NCI-H524 treated with DMSO at 0.1 percent for 48 hours (cell line): ENCODE data around the gene DCAF8L1.
"Not testable (repeated sequence)": the region's sequence is repeated elsewhere in the genome, so short reads cannot be mapped to it uniquely, and the experiment has no call there.

Source experiments
- DNase-seq: peaks from one replicate; lab custom pipeline; 2025; lab: John Stamatoyannopoulos, UW

The DCAF8L1 gene

DNA sequence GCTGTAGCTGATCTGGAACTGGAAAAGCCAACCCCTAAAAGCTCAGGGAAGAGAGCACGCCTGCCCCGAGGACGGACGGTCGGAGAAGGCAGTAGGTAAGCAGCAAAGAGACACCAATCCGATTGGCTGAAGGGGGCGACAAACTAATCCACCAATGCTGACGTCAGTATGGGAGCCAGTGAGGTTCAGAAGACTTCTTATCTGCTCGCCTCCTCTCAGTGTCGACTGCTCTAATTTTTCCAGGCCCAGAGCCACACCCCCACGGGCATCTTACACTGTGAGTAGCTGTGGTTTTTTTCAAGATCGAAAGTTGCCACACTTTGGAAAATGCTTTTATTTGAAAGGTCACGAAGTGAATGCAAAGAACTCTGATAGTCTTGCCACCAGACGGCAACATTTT, at the start of gene DCAF8L1:
TSS of gene DCAF8L1 (minus strand) at position 101 of the 400 bp plus-strand sequence. CDS start 115 bp downstream, outside the sequence.
- no peak for DNase-seq

DNA sequence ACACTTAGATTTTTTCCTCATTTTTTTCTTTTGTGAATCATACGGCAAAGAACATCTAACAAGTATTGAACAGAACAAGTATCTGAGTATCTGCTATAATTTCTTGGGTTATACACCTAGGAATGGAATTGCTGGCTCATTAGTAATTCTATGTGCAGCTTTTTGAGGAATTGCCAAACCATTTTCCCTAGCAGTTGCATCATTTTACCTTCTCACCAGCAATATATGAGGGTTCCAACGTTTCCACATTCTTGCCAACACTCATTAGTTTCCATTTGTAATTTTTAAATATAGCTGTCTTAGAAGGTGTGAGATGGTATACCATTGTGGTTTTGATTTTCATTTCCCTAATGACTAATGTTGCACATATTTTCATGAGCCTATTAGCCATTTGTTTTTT, 41.1 kb upstream of the DCAF8L1 start:
- DNase-seq, result no peak

DNA sequence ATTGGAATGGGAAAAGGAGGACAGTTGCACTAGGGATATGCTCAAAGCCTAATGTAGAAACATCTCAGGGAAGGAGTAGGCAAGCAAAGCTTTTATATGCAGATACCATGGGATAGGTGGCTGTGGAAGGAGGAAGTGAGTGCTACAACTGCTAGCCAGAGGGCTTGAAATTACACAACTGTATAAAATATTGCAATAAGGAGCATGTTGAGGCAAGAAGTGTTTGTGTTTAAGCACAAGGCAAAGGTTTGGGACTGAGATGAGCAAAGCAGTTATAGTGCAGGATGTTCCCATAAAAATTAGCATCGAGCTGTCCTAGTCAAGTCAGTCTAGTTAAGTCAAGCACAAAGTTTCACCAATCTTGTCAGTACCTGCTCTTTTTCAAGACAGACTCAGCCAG, 35.6 kb upstream of the DCAF8L1 start:
- no peak for DNase-seq

DNA sequence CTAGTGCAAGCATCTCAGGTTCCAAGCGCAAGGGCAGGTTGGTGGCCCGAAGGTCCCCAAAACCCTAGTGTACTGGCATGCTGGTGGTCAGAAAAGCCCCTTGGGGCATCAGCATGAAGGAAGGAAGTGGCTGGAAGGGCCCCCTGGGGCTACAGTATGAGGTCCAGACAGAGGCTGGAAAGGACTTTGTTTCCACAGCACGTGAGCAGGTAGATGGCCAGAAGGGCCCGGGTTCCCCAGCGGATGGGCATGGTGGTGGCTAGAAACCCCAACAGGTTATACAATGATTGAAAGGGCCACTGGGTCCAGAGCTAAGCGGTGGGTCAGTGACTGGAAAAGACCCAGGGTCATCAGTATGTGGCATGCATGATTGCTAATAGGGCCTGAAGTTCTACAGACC, 34.7 kb upstream of the DCAF8L1 start:
- no peak for DNase-seq

DNA sequence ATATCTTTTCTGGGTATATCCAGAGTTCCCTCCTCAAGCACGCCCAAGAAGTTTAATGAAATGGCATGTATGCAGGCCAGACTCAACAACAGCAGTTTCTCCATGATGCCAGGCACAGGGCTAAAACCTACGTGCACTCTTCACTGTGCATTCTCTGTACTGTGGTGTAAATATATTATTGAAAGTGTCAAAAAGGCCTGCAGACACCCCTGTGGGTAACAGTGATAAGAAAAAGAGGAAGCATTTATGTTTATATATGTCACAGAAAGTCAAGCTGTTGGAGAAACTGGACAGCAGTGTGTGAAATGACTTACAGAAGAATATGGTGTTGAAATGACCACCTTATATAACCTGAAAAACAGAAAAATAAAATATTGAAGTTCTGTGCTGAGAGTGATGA, 29.6 kb upstream of the DCAF8L1 start:
- DNase-seq, result no peak

DNA sequence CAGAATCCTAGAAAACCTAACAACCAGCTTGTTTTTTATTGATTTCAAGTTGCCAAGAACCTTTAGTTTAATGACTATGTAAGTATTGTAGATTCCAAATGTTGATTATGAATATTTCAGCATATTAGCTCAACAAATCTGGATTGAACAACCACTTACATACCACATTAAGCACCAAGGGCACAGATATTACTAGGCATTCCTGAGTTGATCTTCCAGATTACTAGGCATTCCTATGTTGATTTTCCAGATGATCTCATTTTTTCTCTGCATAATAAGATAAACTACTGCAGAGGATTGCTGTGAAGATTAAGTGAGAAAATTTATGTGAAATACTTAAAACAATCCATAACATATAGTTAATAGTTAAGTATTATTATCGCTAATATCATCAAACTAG, 17.4 kb upstream of the DCAF8L1 start:
- DNase-seq, result no peak

DNA sequence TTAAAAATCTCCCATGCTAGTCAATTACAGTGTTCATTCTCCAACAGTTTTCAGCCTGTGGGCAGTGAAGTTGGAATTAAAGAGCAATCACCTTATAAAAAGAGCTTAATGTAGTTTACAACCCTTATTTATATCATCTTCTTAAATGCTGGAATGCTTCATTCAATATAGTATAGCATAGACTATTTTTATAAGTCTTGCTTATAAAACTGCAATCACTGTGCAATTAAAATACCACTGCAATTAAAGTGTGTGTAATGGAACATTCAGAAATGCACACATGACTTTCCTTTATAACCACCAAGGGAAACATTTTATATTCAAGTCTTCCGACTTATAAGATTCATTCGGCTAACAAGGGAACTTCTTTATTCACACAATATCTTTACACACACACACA, 16.4 kb upstream of the DCAF8L1 start:
- no peak for DNase-seq

DNA sequence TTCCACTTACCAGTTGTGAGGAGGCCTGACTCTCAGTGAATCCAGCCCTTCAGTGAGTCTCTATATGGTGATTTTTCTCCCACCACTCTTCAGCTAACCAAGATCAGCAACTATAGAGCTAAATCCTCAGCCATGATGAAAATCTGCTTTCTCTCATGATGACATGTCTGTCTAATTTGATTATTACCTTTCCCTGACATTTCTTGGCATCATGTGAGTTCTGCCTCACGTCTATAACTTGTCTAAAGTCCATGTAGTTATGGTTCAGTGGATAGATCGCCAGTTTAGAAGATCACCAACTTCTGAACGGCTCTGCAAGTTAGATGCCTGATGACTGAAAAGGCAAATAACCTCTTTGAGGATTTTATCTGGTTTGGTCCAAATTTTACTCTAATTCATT, 14.9 kb upstream of the DCAF8L1 start:
- no peak for DNase-seq

DNA sequence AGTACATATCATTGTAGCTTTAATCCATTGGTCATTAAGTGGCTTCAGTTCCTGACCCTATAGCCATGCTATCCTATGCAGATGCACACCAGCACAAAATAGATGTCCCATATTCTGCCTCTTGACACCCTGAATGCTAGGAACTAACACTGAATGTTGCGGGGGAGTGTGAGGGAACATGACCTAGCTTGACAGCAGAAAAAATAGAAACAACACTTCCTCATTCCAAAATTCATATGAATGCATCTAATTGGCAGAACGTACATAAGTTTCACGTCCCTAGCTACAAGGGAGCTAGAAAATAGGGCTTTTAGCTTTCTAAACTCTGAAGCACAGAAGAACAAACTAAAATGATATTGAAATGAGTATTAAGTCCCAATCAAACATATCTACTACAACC, 14.4 kb upstream of the DCAF8L1 start:
- no peak for DNase-seq

DNA sequence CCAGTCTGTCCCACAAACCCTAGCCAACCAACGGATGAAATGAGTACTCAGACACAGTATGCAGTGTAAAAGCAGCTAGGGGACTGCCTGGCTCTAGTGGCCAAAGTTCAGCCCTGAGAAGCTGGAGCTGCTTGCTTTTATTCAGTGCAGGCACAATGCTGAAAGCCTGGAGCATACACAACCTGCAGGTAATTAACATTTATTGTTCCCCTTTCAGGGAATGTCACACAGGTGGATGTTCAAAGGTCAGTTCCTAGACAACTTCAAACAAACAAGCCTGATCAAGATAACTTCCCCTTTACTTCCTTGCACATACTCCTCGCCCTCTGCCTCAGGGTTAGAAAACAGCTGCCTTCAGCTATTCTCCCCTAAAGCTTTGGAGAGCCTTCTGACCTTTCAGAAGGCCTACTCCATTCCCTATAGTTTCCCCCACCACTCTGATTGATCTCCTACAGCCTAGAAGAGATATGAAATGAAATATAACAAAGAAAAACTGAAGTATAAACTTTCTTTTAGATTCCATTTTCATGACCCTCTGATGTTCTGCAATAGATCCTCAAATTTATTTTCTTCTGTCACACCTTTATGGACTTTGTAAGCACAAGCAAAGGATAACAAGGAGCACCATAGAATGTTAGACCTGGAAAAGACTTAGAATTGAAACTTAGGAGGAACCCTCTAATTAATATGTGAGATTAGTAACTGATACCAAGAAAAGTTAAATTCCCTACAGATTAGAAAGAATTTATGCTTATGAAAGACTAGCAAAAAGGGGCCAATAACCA, 6.8 kb upstream of the DCAF8L1 start:
- no peak for DNase-seq

DNA sequence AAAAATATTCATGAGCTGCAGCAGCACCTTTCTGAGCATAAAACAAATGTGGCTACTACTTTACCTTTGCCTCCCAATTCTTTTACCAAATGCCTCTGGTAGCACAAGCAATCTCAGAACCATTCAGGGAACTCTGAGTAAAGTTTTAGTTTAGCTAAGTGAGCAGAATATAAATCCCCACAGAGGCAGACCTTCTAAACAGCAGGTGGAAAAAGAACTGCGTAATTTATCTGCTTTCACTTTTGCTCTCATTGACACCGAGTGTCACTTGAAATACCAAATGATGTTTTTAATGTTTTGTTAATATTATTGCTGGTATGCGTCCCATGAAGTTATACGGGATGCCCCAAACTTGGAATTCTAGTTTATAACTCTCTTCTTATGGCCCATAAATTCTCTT, 4.3 kb downstream of the DCAF8L1 start:
- DNase-seq, result not testable (repeated sequence)

DNA sequence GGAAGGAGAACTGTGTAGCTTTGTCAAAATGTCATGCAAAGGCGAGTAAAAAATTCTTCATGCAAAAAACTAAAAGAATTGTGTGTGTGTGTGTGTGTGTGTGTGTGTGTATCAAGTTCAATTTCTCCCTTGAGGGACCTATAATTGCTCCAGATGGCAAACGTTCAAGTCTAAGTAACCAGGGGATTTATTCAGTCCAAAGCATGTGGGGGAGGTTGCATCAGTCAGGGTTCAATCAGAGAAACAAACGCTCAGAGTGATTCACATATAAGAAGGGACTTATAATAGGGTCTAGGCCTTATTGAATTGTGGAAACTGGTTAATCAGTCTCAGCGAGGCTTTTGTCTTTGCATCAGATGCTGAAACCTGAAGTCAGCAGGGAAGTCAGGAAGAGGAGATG, 5.0 kb downstream of the DCAF8L1 start:
- DNase-seq, result peak; percentile 68

DNA sequence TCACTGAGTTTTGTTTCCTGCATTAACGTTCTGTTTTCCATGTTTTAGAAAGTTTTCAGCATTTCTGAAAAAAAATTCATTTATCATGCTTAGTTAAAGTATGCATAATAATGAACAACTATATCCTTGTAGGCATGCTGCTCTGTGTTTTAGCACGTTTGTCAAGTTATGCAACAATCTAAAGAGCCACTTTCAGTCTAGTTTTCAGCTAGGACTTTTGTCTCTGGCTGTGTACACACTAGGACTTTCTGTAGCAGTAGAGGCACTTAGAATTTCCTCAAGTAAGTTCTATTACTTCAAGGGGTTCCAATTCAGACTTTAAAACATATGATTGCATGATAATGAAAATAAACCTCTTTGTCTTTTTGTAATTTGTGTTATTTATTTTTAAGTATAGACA, 12.4 kb downstream of the DCAF8L1 start:
- no peak for DNase-seq

DNA sequence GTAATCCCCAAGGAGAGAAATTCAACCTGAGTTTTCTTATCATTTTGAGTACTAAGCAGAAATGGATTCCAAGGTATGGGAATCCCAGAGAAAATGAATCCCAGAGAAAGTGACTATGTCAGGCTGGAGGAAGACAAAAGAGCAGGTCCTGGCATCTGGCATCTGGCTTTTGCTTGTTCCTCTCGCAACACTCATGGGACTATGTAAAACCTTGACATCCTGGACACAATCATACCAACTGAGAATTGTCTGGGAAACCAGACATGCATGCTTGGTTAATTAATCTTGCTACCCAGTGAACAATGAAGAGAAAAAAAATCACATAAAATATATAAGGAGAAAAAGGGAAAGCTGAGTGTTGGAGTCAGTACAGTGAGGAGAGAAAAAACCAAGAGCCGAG, 12.9 kb downstream of the DCAF8L1 start:
- no peak for DNase-seq

DNA sequence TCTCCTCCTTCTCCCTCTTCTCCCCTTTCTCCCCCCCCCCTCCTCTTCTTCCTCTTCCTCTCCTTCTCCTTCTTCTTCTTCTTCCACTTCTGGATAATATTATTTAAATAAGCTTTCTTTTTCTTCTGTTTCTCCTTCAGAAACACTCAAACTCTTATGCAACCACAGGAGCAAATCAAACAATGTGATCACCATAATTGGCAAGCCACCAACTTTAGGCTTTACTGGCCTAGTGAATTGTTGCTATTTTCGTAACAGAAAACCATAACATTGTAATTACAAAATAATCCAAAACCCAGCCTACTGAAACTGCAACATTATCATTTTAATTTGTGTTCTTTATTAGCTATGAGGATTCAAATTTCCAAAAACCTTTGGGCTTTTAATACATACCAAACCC, 14.3 kb downstream of the DCAF8L1 start:
- DNase-seq, result no peak

DNA sequence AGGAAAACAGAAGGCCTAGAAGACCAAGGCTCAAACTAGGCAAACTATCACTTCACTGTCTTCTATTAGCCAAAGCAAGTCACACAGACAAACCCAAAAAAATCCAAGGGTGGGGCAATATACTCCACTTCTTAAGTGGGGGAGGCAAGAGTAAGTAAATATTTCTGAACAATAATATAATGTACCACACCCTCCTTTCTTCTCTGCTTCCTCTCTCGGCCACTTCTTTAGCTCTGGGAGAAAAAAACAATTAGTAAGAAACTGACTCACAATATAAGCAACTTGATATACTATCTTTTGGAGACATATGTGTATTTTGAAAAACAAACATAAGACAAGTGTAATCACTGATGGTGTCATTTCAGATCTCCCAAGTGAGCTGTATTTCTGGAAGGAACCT, 14.8 kb downstream of the DCAF8L1 start:
- no peak for DNase-seq

DNA sequence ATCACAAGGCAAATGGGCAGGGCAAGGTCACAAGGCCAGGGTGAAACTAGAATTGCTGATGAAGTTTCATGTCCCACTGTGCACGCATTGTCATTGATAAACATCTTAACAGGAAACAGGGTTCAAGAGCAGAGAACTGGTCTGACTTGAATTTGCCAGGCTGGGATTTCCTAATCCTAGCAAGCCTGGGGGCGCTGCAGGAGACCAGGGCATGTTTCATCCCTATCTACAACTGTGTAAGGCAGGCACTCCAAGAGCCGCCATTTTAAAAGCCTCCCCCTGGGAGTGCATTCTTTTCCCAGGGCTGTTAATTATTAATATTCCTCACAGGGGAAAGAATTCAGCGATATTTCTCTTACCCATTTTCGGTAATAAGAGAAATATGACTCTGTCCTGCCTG, 15.9 kb downstream of the DCAF8L1 start:
- DNase-seq, result not testable (repeated sequence)

DNA sequence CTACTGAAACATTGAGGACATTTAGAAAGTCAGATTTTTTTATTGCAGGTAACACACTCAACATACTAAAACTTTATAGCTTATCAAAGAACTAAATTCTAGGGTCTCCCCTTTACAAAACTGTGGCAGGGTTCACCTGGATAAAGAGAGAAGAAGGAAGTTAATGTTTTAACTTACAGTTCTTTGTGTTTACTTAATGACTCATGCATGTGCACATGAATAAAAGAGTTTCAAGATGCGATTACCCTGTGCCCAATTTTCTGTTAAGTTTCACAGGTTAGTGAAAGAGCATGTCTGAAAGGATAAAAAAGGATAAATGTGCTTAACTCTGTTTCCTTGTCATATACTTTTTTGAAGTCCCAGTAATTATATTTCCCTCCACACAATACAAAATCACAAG, 16.8 kb downstream of the DCAF8L1 start:
- no peak for DNase-seq

DNA sequence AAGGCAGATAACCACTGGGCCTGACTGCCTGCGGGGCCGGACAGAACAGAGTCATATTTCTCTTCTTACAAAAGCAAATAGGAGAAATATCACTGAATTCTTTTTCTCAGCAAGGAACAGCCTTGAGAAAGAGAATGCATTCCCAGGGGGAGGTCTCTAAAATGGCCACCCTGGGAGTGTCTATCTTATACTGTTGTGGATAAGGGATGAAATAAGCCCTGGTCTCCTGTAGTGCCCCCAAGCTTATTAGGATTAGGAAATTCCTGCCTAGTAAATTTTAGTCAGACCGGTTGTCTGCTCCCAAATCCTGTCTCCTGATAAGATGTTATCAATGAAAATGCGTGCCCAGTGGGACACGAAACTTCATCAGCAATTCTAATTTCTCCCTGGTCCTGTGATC, 20.8 kb downstream of the DCAF8L1 start:
- not testable (repeated sequence) for DNase-seq

DNA sequence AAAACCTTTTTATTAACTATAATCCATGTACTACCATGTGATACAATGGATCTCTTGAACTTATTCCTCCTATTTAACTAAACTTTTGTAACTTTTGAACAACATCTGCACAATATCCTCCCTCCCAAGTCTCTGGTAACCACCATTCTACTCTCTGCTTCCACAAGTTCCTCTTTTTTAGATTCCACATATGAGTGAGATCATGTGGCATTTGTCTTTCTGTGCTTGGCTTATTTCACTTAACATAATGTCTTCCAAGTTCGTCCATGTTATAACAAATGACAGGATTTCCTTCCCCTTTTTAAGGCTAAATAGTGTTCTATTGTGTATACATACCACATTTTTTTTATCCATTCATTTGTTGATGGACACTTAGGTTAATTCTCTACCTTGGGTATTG, 28.1 kb downstream of the DCAF8L1 start:
- DNase-seq, result no peak

DNA sequence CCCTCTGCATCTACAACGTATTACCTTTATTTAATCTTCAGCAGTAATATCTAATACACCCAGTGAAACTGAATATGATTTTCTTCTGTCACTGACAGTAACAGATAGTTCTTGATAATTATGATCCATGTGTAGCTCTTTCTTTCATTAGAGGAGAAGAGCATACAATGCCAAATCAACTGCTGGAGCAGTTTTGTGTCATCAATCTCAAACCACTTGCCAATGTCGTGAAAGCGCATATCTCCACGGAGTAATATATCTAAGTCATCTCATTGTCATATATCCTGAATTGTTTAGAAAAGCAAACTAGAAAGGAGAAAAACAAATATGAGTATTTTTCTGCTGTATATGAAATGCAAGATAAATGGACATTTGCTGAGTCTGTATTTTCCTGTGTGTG, 47.9 kb downstream of the DCAF8L1 start:
- no peak for DNase-seq
